ENCODE data around the gene SAP30BP.

SAP30BP gene

GRCh38 chr17:75736173-75736835 lies 69.2 kb downstream of the SAP30BP start:
- no peaks in the 10 kb centered on the region for H3K36me3 ChIP-seq
- no peak for TF ChIP-seq CTCF (IDR thresholded peaks at IDR 0.05; ENCODE audit: low read depth, low read length)
- DNase-seq, result no peak

GRCh38 chr17:75737133-75737962 lies 70.2 kb downstream of the SAP30BP start:
- no peak for TF ChIP-seq CTCF (IDR thresholded peaks at IDR 0.05; ENCODE audit: low read depth, low read length)
- H3K36me3 ChIP-seq, result no peaks in the 10 kb centered on the region
- no peaks in the 10 kb centered on the region for H3K4me1 ChIP-seq
- H3K27me3 ChIP-seq, result no peaks in the 10 kb centered on the region
- H3K9me3 ChIP-seq, result no peaks in the 10 kb centered on the region
- H3K4me3 ChIP-seq (ENCODE audit: low read depth, low read length), result no peak overlapping the region
- DNase-seq, result no peak

More at GRCh38 chr17:75736173-75736835, 69.2 kb downstream of the SAP30BP start:
- no peaks in the 10 kb centered on the region for H3K4me1 ChIP-seq
- no peak overlapping the region for H3K4me3 ChIP-seq (ENCODE audit: low read depth, low read length)
- H3K27me3 ChIP-seq, result no peaks in the 10 kb centered on the region
- H3K9me3 ChIP-seq, result no peaks in the 10 kb centered on the region

GRCh38 chr17:75738218-75738802 lies 71.2 kb downstream of the SAP30BP start:
- Histone ChIP-seq H3K4me1 (no peaks in the 10 kb centered on the region), H3K27me3 (no peaks in the 10 kb centered on the region), H3K9me3 (no peaks in the 10 kb centered on the region), H3K36me3 (no peaks in the 10 kb centered on the region), H3K4me3 (ENCODE audit: low read depth, low read length) (no peak overlapping the region)
- no peak for DNase-seq
- no peak for TF ChIP-seq CTCF (IDR thresholded peaks at IDR 0.05; ENCODE audit: low read depth, low read length)

GRCh38 chr17:75739174-75739573 lies 72.0 kb downstream of the SAP30BP start:
- no peaks in the 10 kb centered on the region for H3K4me1 ChIP-seq
- H3K4me3 ChIP-seq (ENCODE audit: low read depth, low read length), result no peak overlapping the region
- no peaks in the 10 kb centered on the region for H3K9me3 ChIP-seq
- no peaks in the 10 kb centered on the region for H3K27me3 ChIP-seq
- H3K36me3 ChIP-seq, result no peaks in the 10 kb centered on the region
- TF ChIP-seq CTCF (IDR thresholded peaks at IDR 0.05; ENCODE audit: low read depth, low read length), result no peak
- DNase-seq, result no peak

- no peaks in the 10 kb centered on the region for H3K36me3 ChIP-seq
- TF ChIP-seq CTCF (IDR thresholded peaks at IDR 0.05; ENCODE audit: low read depth, low read length), result no peak
These were observed 72.7 kb downstream of the SAP30BP start for GRCh38 chr17:75739801-75740200.

More at GRCh38 chr17:75739801-75740200, 72.7 kb downstream of the SAP30BP start:
- no peaks in the 10 kb centered on the region for H3K27me3 ChIP-seq
- DNase-seq, result no peak
- no peak overlapping the region for H3K4me3 ChIP-seq (ENCODE audit: low read depth, low read length)
- no peaks in the 10 kb centered on the region for H3K9me3 ChIP-seq
- no peaks in the 10 kb centered on the region for H3K4me1 ChIP-seq

Measured in BE2C (cell line).